Fibroblast of lung (primary cell): ENCODE measurements around the gene EPRS1.

ENCODE experiments used
- EZH2 ChIP-seq: IDR thresholded peaks from 2 replicates; pipeline ENCODE4 v1.5.1; 2012; ENCODE audit warnings: low read length, control low read depth, mild to moderate bottlenecking; ENCODE audit errors: missing control alignments
- TF ChIP-seq, protein P1 (sequence below), 2 donors: IDR thresholded peaks in 1 of 2; conservative IDR thresholded peaks in 1 of 2; 1 replicate in 1 of 2; 2 replicates in 1 of 2; pipeline ENCODE4 v1.5.1; 2011 to 2012; ENCODE audit warnings: low read length in 2 of 2, control low read depth in 1 of 2, inconsistent platforms in 1 of 2, low read depth in 1 of 2, mild to moderate bottlenecking in 1 of 2

DNA sequence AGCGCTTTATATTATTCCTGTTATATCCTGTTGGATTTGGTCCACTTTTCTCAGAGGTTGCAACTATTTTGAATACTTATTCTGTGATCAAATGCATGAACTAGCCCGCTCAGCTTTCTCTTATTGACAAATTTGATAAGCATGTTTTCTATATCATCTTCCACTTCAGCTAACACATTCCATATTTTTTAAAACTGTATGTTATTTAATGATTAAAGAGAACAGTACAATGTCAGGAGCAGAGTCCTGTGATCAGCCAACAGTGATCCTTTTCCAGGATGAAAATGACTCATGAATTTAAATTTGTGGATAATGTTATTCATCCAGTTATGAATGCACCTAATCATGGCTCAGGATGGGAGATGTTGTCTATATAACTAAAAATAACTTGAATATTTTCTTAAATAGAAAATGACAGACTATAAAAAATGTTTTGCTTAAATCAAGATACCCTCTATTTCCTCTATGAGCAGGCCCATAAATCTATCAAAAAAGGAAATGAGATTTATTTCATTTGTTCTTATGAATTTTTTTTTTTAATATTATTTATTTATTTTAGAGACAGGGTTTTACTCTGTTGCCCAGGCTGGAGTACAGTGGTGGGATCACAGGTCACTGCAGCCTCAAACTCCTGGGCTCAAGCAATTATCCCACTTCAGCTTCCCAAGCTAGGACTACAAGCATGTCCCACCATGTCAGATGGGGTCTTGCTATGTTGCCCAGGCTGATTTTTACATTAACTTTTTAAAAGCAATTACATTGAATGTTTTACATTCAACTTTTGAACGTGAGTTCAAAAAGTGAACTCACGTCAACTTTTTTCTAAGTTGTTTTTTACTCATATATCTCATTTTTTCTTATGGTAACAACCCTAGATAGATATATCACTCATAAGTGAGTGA, 30.8 kb upstream of the EPRS1 start:
- TF ChIP-seq, protein P1, sequence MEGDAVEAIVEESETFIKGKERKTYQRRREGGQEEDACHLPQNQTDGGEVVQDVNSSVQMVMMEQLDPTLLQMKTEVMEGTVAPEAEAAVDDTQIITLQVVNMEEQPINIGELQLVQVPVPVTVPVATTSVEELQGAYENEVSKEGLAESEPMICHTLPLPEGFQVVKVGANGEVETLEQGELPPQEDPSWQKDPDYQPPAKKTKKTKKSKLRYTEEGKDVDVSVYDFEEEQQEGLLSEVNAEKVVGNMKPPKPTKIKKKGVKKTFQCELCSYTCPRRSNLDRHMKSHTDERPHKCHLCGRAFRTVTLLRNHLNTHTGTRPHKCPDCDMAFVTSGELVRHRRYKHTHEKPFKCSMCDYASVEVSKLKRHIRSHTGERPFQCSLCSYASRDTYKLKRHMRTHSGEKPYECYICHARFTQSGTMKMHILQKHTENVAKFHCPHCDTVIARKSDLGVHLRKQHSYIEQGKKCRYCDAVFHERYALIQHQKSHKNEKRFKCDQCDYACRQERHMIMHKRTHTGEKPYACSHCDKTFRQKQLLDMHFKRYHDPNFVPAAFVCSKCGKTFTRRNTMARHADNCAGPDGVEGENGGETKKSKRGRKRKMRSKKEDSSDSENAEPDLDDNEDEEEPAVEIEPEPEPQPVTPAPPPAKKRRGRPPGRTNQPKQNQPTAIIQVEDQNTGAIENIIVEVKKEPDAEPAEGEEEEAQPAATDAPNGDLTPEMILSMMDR (conservative IDR thresholded peaks at IDR 0.05 in 1 of 2, IDR thresholded peaks at IDR 0.05 in 1 of 2; ENCODE audit: low read depth in 1 of 2, low read length in 2 of 2): no peak
- no peak for TF ChIP-seq EZH2
